Chondrocyte (in vitro differentiated cells): ENCODE measurements around the gene SPEF1. TPM values are rescaled to one million over a fixed set of nuclear protein-coding genes. Genes with fewer than 3 reads are reported as not detected.

Experiments used
- DNase-seq: peaks from one replicate; pipeline ENCODE4 v3.0.0; 2021; ENCODE audit warnings: mixed read lengths, low spot score
- H3K27ac Mint-ChIP-seq: one replicate; pipeline ENCODE4 v1.8.0; 2021; ENCODE audit warnings: mild to moderate bottlenecking, moderate library complexity, mixed read lengths; ENCODE audit not compliant: unreplicated experiment
- H3K27me3 Mint-ChIP-seq: 2 replicates; pipeline ENCODE4 v1.8.0; 2021; ENCODE audit warnings: low read depth, mixed read lengths
- H3K36me3 Mint-ChIP-seq: 2 replicates; pipeline ENCODE4 v1.8.0; 2021; ENCODE audit warnings: low read depth, mixed read lengths
- H3K4me1 Mint-ChIP-seq: 2 replicates; pipeline ENCODE4 v1.8.0; 2021; ENCODE audit warnings: low read depth, mild to moderate bottlenecking, mixed read lengths
- H3K4me3 Mint-ChIP-seq: one replicate; pipeline ENCODE4 v1.8.0; 2021; ENCODE audit warnings: mild to moderate bottlenecking, moderate library complexity, mixed read lengths; ENCODE audit not compliant: unreplicated experiment
- H3K9me3 Mint-ChIP-seq: 2 replicates; pipeline ENCODE4 v1.8.0; 2021; ENCODE audit warnings: low read depth, mixed read lengths
- total RNA-seq: library from RNA; stranded (reverse); gene quantifications from 3 replicates; pipeline ENCODE4 v1.2.1, GENCODE V29; 2021
- TF ChIP-seq, protein P1 (sequence below): fragments of 200-600 bp; sonication (generic); IDR thresholded peaks from 2 replicates; pipeline ENCODE4 v1.5.0; 2021; ENCODE audit warnings: antibody characterized with exemption, mild to moderate bottlenecking, moderate library complexity

The SPEF1 gene
- total RNA-seq, 1 donor from 2014 or later, result 0.12 TPM

DNA sequence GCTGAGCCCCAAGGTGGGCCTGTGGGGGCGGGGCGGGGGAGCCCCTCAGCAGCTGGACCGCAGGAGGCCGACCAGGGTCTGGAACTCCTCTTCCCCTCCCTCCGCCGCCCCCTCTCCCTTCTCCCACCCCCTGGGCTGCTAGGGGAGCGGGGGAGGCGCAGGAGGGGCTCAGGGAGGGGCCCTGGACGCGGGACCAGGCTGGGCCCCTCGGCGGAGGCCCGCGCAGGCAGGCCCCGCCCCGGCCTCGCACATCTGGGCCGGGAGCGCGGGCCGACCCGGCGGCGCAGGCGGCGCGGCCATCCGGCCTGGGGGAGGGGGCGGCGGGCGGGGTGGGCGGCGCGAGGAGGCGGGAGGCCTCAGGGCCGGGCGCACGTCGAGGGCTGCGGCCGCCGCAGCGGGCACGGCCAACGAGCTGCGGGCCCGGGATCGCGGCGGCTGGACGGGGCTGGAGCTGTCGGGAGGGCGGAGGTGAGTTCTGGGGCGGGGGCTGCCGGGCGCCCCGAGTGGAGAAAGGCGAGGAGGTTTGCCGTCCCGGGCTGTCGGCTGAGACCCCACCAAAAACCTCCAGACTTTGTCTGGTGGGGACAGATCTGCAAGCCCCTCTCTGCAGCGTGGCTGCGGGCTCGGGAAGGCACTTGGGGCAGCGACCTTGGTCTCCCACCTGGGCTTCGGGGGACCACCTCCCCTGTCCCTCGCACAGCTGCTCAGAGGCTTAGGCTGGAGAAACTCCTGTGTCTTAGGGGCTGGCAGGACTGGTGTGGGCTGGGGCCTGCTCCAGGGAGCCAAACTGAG, 48.7 kb downstream of the SPEF1 start, which contains the start of gene HSPA12B:
Gene HSPA12B (plus strand): TSS at position 359 of the 792 bp plus-strand sequence. CDS start 5,990 bp downstream, outside the sequence.
- Mint-ChIP-seq H3K4me1 (peaks cover 3% of the 10 kb centered on the region), H3K4me3 (peak within 1 kb of the TSS; percentile 9), H3K27me3 (peaks cover 13% of the 10 kb centered on the region), H3K36me3 (no peaks in the 10 kb centered on the region), H3K9me3 (no peaks in the 10 kb centered on the region), H3K27ac (no peak within 1 kb of the TSS)
- TF ChIP-seq, protein P1, sequence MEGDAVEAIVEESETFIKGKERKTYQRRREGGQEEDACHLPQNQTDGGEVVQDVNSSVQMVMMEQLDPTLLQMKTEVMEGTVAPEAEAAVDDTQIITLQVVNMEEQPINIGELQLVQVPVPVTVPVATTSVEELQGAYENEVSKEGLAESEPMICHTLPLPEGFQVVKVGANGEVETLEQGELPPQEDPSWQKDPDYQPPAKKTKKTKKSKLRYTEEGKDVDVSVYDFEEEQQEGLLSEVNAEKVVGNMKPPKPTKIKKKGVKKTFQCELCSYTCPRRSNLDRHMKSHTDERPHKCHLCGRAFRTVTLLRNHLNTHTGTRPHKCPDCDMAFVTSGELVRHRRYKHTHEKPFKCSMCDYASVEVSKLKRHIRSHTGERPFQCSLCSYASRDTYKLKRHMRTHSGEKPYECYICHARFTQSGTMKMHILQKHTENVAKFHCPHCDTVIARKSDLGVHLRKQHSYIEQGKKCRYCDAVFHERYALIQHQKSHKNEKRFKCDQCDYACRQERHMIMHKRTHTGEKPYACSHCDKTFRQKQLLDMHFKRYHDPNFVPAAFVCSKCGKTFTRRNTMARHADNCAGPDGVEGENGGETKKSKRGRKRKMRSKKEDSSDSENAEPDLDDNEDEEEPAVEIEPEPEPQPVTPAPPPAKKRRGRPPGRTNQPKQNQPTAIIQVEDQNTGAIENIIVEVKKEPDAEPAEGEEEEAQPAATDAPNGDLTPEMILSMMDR, result no peak
- peak; percentile 83 for DNase-seq

DNA sequence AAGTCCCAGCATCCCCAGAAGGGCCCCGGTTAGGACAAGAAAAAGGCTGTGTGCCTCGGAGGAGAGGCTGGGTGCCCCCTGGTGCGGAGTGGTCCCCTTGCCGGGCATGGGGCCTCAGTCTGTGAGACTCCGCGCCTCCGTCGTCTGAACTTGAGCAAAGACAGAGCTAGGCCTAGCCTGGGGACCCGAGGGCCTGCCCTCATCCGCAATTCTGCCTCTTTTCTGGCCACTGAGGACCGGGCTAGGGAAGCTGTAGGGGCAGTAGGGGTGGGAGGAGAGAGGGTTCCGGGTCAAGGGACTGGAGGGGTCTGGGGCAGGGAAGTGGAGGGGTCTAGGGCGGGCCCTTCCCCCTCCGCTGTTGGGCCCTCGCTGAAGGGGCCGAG, 49.3 kb downstream of the SPEF1 start:
- Mint-ChIP-seq H3K9me3 (no peaks in the 10 kb centered on the region), H3K36me3 (peaks cover 1% of the 10 kb centered on the region), H3K27ac (no peak overlapping the region), H3K4me3 (peak overlapping the region; percentile 9), H3K27me3 (peaks cover 18% of the 10 kb centered on the region), H3K4me1 (peaks cover 8% of the 10 kb centered on the region)
- TF ChIP-seq, protein P1, result no peak
- DNase-seq, result peak; percentile 82

DNA sequence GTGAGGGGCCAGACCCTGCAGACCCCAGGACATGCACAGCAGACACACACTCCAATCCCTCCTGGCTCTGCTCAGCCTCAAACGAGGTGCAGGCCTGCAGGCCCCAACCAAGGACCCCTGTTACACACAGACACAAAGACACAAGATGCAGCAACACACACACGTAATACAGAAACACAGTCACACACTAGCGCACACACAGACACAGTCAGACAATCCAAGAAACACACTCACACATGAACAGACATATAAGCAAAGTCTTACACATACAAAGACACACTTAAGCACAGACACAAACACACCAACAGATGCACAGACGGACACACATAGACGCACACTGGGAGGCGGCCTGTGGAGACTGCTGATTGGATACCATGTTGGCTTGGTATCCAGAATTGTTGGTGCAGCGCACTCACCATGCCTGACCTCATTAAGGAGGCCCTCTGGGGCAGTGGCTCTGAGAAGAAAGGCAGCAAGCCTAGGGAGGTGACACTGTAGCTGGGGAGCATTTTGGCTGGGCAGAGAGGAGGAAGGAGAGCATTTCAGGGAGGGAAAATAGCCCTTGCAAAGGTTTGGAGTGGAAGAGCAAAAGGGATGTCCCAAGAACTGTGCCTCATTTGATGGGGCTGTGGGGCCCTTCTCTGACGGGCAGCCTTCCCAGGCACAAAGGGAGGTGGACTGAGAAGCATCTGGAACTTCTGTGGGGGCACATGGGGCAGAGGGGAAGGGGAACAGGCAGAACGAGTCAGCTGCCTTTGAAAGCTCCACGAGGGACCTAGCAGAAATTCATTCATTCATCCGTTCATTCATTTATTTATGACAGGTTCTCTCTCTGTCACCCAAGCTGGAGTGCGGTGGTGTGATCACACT, 50.2 kb downstream of the SPEF1 start:
- H3K9me3 Mint-ChIP-seq, result no peaks in the 10 kb centered on the region
- peaks cover 19% of the 10 kb centered on the region for H3K27me3 Mint-ChIP-seq
- H3K4me3 Mint-ChIP-seq, result no peak overlapping the region
- H3K4me1 Mint-ChIP-seq, result peaks cover 8% of the 10 kb centered on the region
- H3K27ac Mint-ChIP-seq, result no peak overlapping the region
- peak; percentile 46 for DNase-seq
- TF ChIP-seq, protein P1, result no peak
- H3K36me3 Mint-ChIP-seq, result peaks cover 1% of the 10 kb centered on the region

DNA sequence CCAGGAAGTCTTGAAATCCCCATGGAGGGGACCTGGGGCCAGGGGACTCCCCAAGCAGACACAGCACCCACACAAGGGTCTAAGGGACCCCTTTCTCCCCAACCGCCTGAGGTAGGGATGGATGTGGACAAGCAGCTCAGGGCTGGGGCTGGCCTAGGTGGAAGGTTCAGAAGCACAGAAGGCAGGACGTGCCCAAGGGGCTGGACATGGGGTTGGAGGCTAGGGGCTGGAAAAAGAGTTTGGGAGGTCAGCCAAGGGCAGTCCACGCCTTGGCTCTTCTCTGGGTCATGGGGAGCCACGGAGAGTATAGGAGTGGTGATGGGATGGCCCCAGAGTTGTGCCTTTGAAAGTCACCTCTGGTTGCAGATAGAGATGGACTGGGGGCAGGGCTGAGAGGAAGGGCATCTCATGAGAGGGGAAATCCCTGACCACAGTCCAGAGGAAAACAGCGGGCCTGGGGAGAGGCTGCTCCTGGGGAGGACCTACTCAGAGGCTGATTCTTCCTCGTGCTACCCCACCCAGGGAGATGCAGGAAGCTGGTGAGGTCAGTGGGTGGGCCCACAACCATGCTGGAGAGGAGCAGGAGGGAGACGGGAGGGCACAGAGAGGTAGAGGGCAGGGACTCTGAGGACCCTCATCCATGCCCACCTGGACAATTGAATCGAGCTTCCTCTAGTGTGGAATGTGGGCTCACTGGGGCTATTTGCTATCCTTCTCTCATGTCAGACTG, 51.3 kb downstream of the SPEF1 start:
- Mint-ChIP-seq H3K27me3 (peaks cover 23% of the 10 kb centered on the region), H3K27ac (peak overlapping the region; percentile 23), H3K9me3 (no peaks in the 10 kb centered on the region), H3K4me3 (no peak overlapping the region), H3K4me1 (peaks cover 8% of the 10 kb centered on the region), H3K36me3 (peaks cover 1% of the 10 kb centered on the region)
- DNase-seq, result peak; percentile 88
- TF ChIP-seq, protein P1, result no peak
